ENCODE measurements around the gene UPK1B. TPM values are rescaled to one million over a fixed set of nuclear protein-coding genes. Genes with fewer than 3 reads are reported as not detected.

UPK1B gene
- total RNA-seq, 4 donors from 2014 or later, result not detected

GRCh38 chr3:119147494-119147893, 25.9 kb upstream of the UPK1B start:
- ATAC-seq, result no peak
- H3K4me1 ChIP-seq, result no peaks in the 10 kb centered on the region
- H3K27ac ChIP-seq, result no peak overlapping the region
- TF ChIP-seq POLR2A (IDR thresholded peaks at IDR 0.05) (no peak), CTCF (IDR thresholded peaks at IDR 0.05 in 4 of 5, conservative IDR thresholded peaks at IDR 0.05 in 1 of 5) (no peak)
- no peaks in the 10 kb centered on the region for H3K9me3 ChIP-seq
- no peaks in the 10 kb centered on the region for H3K36me3 ChIP-seq
- H3K27me3 ChIP-seq, result no peaks in the 10 kb centered on the region
- no peak overlapping the region for H3K4me3 ChIP-seq
- intact Hi-C loops (cut with DNase I; ENCODE audit: low total_unique reads), result no loop called here
- no peak for DNase-seq
- in situ Hi-C loops (cut with MboI; ENCODE audit: low sequenced_read_pairs in 4 of 4), result no loop called here

- H3K9me3 ChIP-seq, result no peaks in the 10 kb centered on the region
- no peaks in the 10 kb centered on the region for H3K4me1 ChIP-seq
- H3K36me3 ChIP-seq, result no peaks in the 10 kb centered on the region
- no peak overlapping the region for H3K27ac ChIP-seq
- no peaks in the 10 kb centered on the region for H3K27me3 ChIP-seq
- in situ Hi-C loops (cut with MboI; ENCODE audit: low sequenced_read_pairs in 4 of 4) (no loop called here), intact Hi-C loops (cut with DNase I; ENCODE audit: low total_unique reads) (no loop called here)
- H3K4me3 ChIP-seq, result no peak overlapping the region
- TF ChIP-seq POLR2A (IDR thresholded peaks at IDR 0.05) (no peak), CTCF (IDR thresholded peaks at IDR 0.05 in 4 of 5, conservative IDR thresholded peaks at IDR 0.05 in 1 of 5) (no peak)
- DNase-seq (no peak), ATAC-seq (no peak)
Measured at GRCh38 chr3:119148493-119149180, 24.8 kb upstream of the UPK1B start.

DNA sequence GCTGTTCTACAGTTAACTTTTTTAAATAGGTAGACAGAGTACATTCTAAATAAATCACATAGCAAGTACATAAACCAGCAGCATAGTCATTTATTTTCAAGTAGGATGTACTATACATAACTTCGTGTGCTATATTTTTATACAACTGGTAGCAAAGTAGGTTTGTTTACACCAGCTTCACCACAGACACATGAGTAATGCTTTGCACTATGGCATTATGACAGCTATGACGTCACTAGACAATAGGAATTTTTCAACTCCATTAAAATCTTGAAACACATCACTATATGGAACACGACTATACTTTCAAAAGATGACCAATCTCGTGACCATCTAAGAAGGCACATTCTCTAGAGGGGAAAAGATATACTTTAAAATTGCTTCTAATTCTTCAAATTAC, 23.9 kb upstream of the UPK1B start:
- Histone ChIP-seq H3K27ac (no peak overlapping the region), H3K4me3 (no peak overlapping the region), H3K9me3 (peaks cover 0 to 6% (median 0%) of the 10 kb centered on the region in 3 donors), H3K36me3 (no peaks in the 10 kb centered on the region), H3K4me1 (no peaks in the 10 kb centered on the region), H3K27me3 (no peaks in the 10 kb centered on the region)
- TF ChIP-seq POLR2A (IDR thresholded peaks at IDR 0.05) (no peak), CTCF (IDR thresholded peaks at IDR 0.05 in 4 of 5, conservative IDR thresholded peaks at IDR 0.05 in 1 of 5) (no peak)
- in situ Hi-C loops (cut with MboI; ENCODE audit: low sequenced_read_pairs in 4 of 4), result no loop called here
- intact Hi-C loops (cut with DNase I; ENCODE audit: low total_unique reads), result no loop called here
- no peak for ATAC-seq
- DNase-seq, result no peak

GRCh38 chr3:119156868-119157267, 16.5 kb upstream of the UPK1B start:
- in situ Hi-C loops (cut with MboI; ENCODE audit: low sequenced_read_pairs in 4 of 4), result no loop called here
- H3K4me3 ChIP-seq, result no peak overlapping the region
- DNase-seq (no peak), ATAC-seq (no peak)
- TF ChIP-seq POLR2A (IDR thresholded peaks at IDR 0.05), result no peak
- no peak for TF ChIP-seq CTCF (IDR thresholded peaks at IDR 0.05 in 4 of 5, conservative IDR thresholded peaks at IDR 0.05 in 1 of 5)
- intact Hi-C loops (cut with DNase I; ENCODE audit: low total_unique reads), result no loop called here
- no peak overlapping the region for H3K27ac ChIP-seq
- H3K27me3 ChIP-seq, result no peaks in the 10 kb centered on the region
- no peaks in the 10 kb centered on the region for H3K4me1 ChIP-seq
- H3K36me3 ChIP-seq, result no peaks in the 10 kb centered on the region
- H3K9me3 ChIP-seq, result peaks cover 0 to 6% (median 0%) of the 10 kb centered on the region in 3 donors

DNA sequence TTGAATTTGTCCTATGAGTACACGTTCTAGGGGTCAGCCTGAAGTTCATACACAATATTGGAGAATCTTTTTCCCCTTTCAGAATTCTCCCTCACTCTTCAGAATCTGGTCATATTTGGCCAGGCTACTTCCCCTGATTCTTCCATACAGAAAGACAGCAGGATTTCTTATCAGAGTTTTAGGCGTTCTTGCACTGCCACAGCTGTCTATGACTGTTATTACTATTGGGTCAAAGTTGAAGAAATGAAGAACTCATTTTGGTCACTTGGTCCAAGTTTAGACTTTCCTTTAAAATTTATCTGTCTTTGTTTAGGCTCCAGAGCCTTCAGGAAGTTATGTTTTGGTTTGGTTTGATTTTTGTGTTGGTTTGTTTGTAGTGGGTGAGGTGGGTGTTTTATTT, 15.4 kb upstream of the UPK1B start:
- H3K4me3 ChIP-seq, result no peak overlapping the region
- no peak for TF ChIP-seq CTCF (IDR thresholded peaks at IDR 0.05 in 4 of 5, conservative IDR thresholded peaks at IDR 0.05 in 1 of 5)
- no peak for TF ChIP-seq POLR2A (IDR thresholded peaks at IDR 0.05)
- ATAC-seq (no peak), DNase-seq (no peak)
- intact Hi-C loops (cut with DNase I; ENCODE audit: low total_unique reads), result no loop called here
- no peaks in the 10 kb centered on the region for H3K4me1 ChIP-seq
- in situ Hi-C loops (cut with MboI; ENCODE audit: low sequenced_read_pairs in 4 of 4), result no loop called here
- peaks cover 0 to 6% (median 0%) of the 10 kb centered on the region in 3 donors for H3K9me3 ChIP-seq
- H3K36me3 ChIP-seq, result no peaks in the 10 kb centered on the region
- H3K27me3 ChIP-seq, result no peaks in the 10 kb centered on the region
- no peak overlapping the region for H3K27ac ChIP-seq
